Heart left ventricle (tissue), 13 donors: ENCODE measurements around the gene PBX1.

ENCODE experiments used
- POLR2A ChIP-seq, 2 donors: fragments of 450-650 bp; IDR thresholded peaks; one replicate each; pipeline ENCODE4 v1.6.1; 2017; ENCODE audit warnings: antibody characterized with exemption in 2 of 2, mild to moderate bottlenecking in 2 of 2, moderate library complexity in 2 of 2
- TF ChIP-seq, protein P1 (sequence below), 12 donors: fragments of 200-600 bp; sonication (generic) in 4 of 12; IDR thresholded peaks; one replicate each; pipeline versions ENCODE4 v1.5.0 to v1.8.0; 2018 to 2022; ENCODE audit warnings: antibody characterized with exemption in 12 of 12, mild to moderate bottlenecking in 5 of 12
- donor health status: ischemic (EF 13 %, LVEDD 7.1; RV severe dilation, severe dysfunction).
- donor health status: DM: no; HTN: yes; CAD: no.
- donor health status: DM: no; HTN: no; CAD: no.
- donor health status: ischemic (EF 25% LVEDD 6.9; RV normal size, moderate dysfunction).
- donor health status: ischemic (EF 25% LVEDD 5.7; RV mildly dilated, moderate dysfunction).
- donor health status: ischemic (EF 35%, LVEDD 5.7; RV mildly dilated, moderate dysfunction).
- donor health status: nonischemic (EF 11% LVEDD 7.7; RV severe dilation, severe dysfunction).
- donor health status: DM: yes; HTN: yes; CAD: no.
- donor health status: PGD.
- donor health status: ischemic (EF 29% LVEDD 5.4; RV normal size, mild dysfunction).
- donor health status: nonischemic (EF 23%, LVEDD 6.1; RV moderate dilation, normal function).

GRCh38 chr1:164754088-164754600 lies 195.2 kb downstream of the PBX1 start:
- TF ChIP-seq, protein P1, sequence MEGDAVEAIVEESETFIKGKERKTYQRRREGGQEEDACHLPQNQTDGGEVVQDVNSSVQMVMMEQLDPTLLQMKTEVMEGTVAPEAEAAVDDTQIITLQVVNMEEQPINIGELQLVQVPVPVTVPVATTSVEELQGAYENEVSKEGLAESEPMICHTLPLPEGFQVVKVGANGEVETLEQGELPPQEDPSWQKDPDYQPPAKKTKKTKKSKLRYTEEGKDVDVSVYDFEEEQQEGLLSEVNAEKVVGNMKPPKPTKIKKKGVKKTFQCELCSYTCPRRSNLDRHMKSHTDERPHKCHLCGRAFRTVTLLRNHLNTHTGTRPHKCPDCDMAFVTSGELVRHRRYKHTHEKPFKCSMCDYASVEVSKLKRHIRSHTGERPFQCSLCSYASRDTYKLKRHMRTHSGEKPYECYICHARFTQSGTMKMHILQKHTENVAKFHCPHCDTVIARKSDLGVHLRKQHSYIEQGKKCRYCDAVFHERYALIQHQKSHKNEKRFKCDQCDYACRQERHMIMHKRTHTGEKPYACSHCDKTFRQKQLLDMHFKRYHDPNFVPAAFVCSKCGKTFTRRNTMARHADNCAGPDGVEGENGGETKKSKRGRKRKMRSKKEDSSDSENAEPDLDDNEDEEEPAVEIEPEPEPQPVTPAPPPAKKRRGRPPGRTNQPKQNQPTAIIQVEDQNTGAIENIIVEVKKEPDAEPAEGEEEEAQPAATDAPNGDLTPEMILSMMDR (IDR thresholded peaks at IDR 0.05): no peak
- no peak for TF ChIP-seq POLR2A (IDR thresholded peaks at IDR 0.05)
